CMK (cell line): ENCODE results near the gene PPP2R2C.

ENCODE experiments used
- DNase-seq: peaks from one replicate; pipeline ENCODE4 v3.0.0-alpha.2; 2010; ENCODE audit warnings: low read depth

Gene PPP2R2C

GRCh38 chr4:6448476-6449170 is 23.8 kb downstream of the PPP2R2C start:
- no peak for DNase-seq

- no peak for DNase-seq
These were observed 24.7 kb downstream of the PPP2R2C start for GRCh38 chr4:6447672-6448171.

GRCh38 chr4:6446538-6447451 is 25.6 kb downstream of the PPP2R2C start:
- DNase-seq: no peak

DNA sequence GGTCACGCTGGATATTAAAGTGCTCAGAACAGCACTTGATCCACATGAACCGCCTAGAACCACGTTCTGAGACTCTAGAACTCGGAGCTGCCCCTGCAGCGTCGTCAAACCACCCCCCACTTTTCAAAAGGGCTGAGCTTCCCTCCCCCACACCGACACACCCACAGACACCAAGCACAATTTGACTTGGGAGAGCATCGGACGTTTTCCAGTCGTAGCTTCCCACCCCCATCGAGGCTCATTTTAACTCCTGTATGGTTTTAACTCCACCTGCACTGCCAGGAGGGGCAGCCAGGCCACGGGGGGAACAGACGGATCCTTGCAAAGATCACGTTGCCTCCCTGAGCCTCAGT is 26.3 kb downstream of the PPP2R2C start:
- DNase-seq: no peak

DNA sequence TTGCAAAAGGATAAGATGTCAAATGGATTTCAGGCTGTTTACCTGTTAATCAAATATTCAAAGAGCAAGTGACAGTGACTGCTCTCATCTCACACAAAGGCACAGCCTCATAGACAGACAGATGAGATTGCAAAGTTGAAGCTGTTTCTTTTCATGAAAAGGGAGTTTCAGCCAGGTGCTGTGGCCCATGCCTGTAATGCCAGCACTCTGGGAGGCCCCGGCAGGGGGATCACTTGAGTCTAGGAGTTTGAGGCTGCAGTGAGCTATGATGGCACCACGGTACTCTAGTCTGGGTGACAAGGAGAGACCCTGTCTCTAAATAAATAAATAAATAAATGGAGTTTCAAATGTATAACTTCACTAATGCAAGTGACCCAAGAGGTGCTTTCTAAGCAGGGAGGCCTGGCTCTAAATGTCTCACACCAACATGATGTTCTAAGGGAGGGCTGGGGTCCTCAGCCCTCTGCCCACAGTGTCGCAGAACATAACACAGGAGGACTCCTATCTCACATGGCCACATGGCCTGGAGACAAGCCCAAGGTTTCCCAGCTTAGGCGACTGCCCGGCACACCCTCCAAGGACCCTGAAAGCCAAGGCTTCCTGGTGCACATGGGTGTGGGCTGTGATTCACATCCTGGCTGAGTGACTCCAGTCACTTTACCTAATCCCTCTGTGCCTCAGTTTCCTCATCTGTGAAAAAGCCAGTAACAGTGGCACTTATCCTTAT is 26.8 kb downstream of the PPP2R2C start:
- DNase-seq: no peak

GRCh38 chr4:6444582-6444981 is 27.8 kb downstream of the PPP2R2C start:
- DNase-seq: no peak

DNA sequence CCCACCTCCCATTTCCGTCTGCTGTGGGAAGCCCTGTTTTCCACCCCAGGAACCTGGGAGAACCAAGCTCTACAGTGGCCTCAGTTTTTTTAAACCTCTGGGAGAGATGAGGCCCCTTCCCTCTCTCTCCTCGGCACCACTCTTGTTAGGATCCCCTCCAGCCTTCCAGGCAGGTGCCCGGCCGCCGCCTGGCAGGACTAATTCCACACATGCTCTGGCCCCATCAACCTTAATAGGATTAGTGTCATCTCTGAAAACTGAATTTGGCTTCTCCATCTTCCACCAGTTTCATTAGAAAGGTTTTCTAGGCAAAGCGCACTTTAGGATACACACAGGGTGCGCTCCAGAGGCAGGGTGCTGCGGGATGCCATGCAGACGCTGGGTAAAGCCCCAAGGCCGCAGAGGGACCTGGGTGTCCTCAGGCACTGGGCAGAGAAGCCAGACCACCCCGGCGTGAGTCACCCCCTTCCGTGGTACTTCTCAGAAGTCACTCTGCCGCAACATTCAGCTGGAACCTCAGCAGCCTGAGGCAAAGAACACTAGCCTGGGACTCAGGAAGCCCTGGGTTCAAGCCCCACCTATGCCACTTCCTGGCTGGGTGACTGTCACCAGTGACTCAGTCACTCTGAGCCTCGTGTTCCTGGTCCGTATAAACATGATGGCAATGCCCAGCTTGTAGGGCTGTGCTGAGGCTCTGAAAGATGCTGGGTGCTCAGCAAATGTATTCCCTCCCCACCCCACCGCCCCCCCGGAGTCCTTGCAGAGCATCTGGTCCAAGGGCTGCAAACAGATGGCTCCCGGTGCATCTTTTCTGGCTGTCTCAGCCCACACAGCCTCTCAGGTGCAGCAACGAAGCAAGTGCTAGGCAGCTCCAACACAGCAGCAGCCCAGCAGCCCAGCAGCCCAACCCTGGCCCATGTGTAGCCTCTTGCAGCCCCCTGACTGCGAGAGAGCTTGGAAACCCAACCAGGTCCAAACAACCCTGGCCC is 29.1 kb downstream of the PPP2R2C start:
- DNase-seq: no peak

DNA sequence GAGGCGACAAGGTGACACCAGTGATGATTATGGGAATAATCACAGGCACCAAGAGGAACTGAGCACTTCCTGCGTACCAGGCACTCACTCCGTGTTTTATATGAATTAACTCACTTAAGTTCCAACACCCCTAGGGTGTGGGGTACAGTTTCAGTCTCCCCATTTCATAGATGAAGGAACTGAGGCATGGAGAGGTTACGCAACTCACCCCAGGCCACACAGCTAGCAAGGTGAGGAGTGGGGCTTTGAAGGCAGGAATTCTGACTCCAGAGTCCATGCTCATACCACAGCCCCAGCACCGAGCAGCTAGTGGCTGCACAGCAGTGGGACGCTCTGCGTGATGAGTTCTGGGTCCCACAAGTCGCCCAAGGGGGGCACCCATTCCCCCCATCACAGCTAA is 29.9 kb downstream of the PPP2R2C start:
- DNase-seq: no peak

- no peak for DNase-seq
These were observed 30.7 kb downstream of the PPP2R2C start for GRCh38 chr4:6441758-6442157.

- DNase-seq: no peak
These were observed 31.2 kb downstream of the PPP2R2C start for GRCh38 chr4:6441202-6441582.

GRCh38 chr4:6440506-6441201 is 31.8 kb downstream of the PPP2R2C start:
- no peak for DNase-seq

- no peak for DNase-seq
These were observed 33.2 kb downstream of the PPP2R2C start for GRCh38 chr4:6439120-6439762.

- no peak for DNase-seq
These were observed 34.6 kb downstream of the PPP2R2C start for GRCh38 chr4:6437826-6438238.

DNA sequence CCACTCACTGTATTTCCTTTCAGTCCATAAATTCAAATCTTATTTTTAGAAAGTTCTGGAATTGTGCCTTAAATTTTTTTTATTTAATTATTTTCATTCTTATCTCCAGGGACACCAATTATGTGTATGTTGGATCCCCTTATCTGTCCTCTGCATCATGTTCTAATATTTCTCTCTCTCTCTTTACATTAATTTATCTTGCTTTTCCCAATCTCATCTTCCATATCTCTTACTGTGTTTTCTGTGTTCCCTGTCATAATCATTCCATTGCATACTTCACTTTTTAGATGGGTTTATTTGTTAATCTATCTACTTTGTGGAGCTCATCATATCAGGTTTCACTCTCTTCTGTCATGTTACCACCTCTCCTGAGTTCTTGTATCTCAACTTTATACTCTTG is 37.4 kb downstream of the PPP2R2C start:
- no peak for DNase-seq

DNA sequence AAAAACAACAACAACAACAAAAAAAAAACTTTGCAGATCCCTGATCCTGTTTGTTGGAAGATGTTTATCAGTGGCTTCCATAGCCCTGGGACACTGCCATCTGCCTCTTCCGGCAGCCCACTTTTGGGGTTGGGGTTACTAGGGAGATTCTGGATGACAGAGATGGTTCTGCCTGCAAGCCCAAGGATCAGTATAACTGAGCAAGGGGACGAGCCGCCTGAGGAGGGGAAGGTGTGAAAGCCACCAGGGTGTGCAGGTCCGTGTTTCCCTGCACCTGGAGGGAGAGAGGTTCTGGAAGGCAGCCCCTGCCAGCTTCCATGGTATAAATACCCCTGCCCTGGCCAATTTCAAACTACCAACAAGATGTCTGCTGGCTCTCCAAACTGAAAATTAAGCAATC is 41.5 kb downstream of the PPP2R2C start:
- no peak for DNase-seq

DNA sequence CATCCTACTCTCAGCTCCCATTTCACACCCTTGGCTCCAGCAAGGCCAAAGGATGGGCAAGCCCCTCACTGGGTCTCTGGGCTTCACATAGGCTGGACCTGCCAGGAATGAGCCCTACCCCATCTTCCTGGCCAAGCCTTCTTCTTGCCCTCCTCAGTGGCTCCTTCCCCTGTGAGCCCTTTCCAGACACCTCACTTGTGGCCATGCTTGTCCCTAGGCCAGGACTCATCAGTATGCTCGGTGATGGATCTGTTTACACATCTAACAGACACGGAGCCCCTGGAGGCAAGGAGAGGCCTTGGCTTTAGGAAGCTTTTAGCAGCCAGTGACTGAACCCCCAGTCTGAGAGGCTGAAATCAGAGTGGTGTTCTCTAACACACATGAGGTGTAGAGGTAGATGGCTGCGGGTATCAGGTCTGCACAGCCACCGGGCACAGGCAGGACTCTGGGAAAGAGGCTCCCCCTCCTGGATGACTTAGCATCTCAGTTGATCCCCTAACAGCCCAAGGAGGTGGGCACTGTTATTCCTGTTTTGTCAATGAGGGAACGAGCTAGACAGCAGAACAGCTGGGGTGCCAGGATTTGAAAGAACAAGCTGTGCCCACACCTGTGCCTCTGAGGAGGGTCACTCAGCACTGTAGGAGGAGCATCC is 44.8 kb downstream of the PPP2R2C start:
- no peak for DNase-seq

- DNase-seq: no peak
These were observed 45.6 kb downstream of the PPP2R2C start for GRCh38 chr4:6426571-6427438.

DNA sequence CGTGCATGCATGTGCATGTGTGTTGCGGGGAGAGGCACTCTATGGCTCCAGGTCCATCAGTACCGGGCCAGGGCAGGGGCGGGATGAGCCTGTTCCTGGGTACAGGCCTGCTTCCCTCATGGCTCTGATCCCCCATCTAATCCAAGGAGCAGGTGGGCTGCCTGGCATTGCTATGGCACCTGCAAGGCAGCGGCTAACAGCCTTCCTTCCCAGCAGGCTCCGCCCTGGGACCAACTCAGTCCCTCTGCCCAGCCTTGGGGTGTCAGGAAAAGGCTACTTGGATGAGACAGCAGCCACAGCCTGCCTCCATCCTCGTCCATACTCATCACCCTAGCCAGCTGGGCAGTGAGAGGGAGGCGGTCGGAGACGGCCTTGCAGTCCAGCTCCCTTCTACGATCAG is 46.5 kb downstream of the PPP2R2C start:
- no peak for DNase-seq

GRCh38 chr4:6425336-6425735 is 47.1 kb downstream of the PPP2R2C start:
- DNase-seq: no peak
